ENCODE measurements around the gene SLU7.

- TF ChIP-seq SUZ12 (IDR thresholded peaks at IDR 0.05; ENCODE audit: extremely low read depth, insufficient read depth, insufficient read length) (no peak), ZNF274 (IDR thresholded peaks at IDR 0.05; ENCODE audit: low read depth, low read length) (no peak), YY1 (IDR thresholded peaks at IDR 0.05; ENCODE audit: insufficient read depth, insufficient read length) (no peak)
Measured at GRCh38 chr5:160445132-160445531, 26.3 kb upstream of the SLU7 start.

All from NT2/D1 (cell line).